ENCODE data around the gene TP53RK. TPM values are rescaled to one million over a fixed set of nuclear protein-coding genes. Genes with fewer than 3 reads are reported as not detected.

Gene TP53RK
- total and polyA plus RNA-seq, 10 donors: 6.9 to 24.2 (median 11.6) TPM

- TF ChIP-seq POLR2AphosphoS5 (IDR thresholded peaks at IDR 0.05): no peak
- TF ChIP-seq, protein P1, sequence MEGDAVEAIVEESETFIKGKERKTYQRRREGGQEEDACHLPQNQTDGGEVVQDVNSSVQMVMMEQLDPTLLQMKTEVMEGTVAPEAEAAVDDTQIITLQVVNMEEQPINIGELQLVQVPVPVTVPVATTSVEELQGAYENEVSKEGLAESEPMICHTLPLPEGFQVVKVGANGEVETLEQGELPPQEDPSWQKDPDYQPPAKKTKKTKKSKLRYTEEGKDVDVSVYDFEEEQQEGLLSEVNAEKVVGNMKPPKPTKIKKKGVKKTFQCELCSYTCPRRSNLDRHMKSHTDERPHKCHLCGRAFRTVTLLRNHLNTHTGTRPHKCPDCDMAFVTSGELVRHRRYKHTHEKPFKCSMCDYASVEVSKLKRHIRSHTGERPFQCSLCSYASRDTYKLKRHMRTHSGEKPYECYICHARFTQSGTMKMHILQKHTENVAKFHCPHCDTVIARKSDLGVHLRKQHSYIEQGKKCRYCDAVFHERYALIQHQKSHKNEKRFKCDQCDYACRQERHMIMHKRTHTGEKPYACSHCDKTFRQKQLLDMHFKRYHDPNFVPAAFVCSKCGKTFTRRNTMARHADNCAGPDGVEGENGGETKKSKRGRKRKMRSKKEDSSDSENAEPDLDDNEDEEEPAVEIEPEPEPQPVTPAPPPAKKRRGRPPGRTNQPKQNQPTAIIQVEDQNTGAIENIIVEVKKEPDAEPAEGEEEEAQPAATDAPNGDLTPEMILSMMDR (IDR thresholded peaks at IDR 0.05 in 8 of 11, conservative IDR thresholded peaks at IDR 0.05 in 3 of 11): no peak
- no peak for TF ChIP-seq POLR2A (IDR thresholded peaks at IDR 0.05)
- no peak overlapping the region for H3K4me3 ChIP-seq
- WGBS, 5 donors: 58 to 73% (median 61%) methylated on average over 3 of the region's 3 CpGs
- no peak overlapping the region for H3K27ac ChIP-seq
- H3K4me1 ChIP-seq: no peaks in the 10 kb centered on the region
- H3K9me3 ChIP-seq: peaks cover 0 to 5% (median 0%) of the 10 kb centered on the region in 8 donors
- DNase-seq: no peak
- no peaks in the 10 kb centered on the region for H3K36me3 ChIP-seq
- intact Hi-C loops (cut with DNase I; ENCODE audit: low total_unique reads): no loop called here
- H3K27me3 ChIP-seq (replicated peaks in 1 of 7): peaks cover 0 to 23% (median 0%) of the 10 kb centered on the region in 7 donors
Measured at GRCh38 chr20:46696791-46697279, 7.6 kb upstream of the TP53RK start.

DNA sequence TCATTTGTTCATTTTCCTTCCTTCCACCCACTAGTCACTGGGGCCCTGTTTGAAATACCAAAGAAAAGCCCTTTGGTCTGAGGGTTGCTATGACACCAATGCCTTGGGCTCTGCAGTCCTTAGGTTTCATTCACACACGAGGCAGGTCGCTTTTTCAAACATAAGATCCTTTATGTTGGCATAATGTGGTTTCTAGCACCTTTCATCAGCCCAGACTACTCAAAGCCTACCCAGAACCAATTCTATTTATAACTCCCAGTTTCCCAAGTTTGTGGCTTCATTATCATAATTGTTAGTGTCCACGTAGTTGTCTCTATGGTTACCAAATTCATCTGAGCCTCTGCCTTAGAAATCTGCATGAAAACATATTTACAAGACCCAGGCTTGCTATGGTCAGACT, 6.6 kb upstream of the TP53RK start:
- WGBS, 5 donors: 31 to 70% (median 42%) methylated on average over 3 of the region's 3 CpGs
- intact Hi-C loops (cut with DNase I; ENCODE audit: low total_unique reads): no loop called here
- peaks cover 0 to 5% (median 0%) of the 10 kb centered on the region in 8 donors for H3K9me3 ChIP-seq
- H3K27me3 ChIP-seq (replicated peaks in 1 of 7): peaks cover 0 to 23% (median 0%) of the 10 kb centered on the region in 7 donors
- TF ChIP-seq POLR2A (IDR thresholded peaks at IDR 0.05) (no peak), POLR2AphosphoS5 (IDR thresholded peaks at IDR 0.05) (no peak)
- TF ChIP-seq, protein P1 (IDR thresholded peaks at IDR 0.05 in 8 of 11, conservative IDR thresholded peaks at IDR 0.05 in 3 of 11): no peak
- H3K36me3 ChIP-seq: no peaks in the 10 kb centered on the region
- DNase-seq: no peak
- no peak overlapping the region for H3K4me3 ChIP-seq
- H3K4me1 ChIP-seq: no peaks in the 10 kb centered on the region
- no peak overlapping the region for H3K27ac ChIP-seq

DNA sequence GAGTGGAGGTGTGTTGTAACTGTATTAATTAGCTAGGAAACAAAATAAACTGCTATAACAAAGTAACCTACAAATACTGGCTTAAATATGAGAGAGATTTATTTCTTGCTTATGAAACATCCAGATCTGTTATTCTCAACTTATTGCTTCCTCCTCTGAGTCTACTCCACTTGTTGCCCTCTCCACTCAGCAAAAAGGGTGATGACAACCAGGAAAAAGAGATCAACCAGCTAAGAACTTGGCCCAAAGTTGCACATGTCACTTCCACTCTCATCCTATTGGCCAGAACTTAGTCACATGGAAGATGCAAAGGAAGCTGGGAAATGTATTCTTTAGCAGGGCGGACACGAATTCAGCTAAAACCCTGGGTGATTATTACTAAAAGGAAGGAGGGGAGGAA, 5.2 kb upstream of the TP53RK start:
- Histone ChIP-seq H3K36me3 (no peaks in the 10 kb centered on the region), H3K27ac (peak overlapping the region in 4 of 8 donors; percentile 16 to 50 (median 40)), H3K4me1 (peaks cover 0 to 13% (median 5%) of the 10 kb centered on the region in 6 donors), H3K4me3 (no peak overlapping the region), H3K27me3 (replicated peaks in 1 of 7) (peaks cover 0 to 13% (median 0%) of the 10 kb centered on the region in 7 donors), H3K9me3 (peaks cover 0 to 3% (median 0%) of the 10 kb centered on the region in 8 donors)
- TF ChIP-seq, protein P1 (IDR thresholded peaks at IDR 0.05 in 8 of 11, conservative IDR thresholded peaks at IDR 0.05 in 3 of 11): no peak
- TF ChIP-seq POLR2AphosphoS5 (IDR thresholded peaks at IDR 0.05): peak in 1 of 3 donors; percentile 16
- DNase-seq: no peak
- intact Hi-C loops (cut with DNase I; ENCODE audit: low total_unique reads): no loop called here
- WGBS, 5 donors: 40 to 56% (median 47%) methylated on average over 2 of the region's 2 CpGs

GRCh38 chr20:46691196-46691595, 2.0 kb upstream of the TP53RK start:
- peaks cover 0 to 9% (median 3%) of the 10 kb centered on the region in 6 donors for H3K36me3 ChIP-seq
- no peaks in the 10 kb centered on the region for H3K9me3 ChIP-seq
- no peak for TF ChIP-seq POLR2AphosphoS5 (IDR thresholded peaks at IDR 0.05)
- TF ChIP-seq, protein P1 (IDR thresholded peaks at IDR 0.05 in 8 of 11, conservative IDR thresholded peaks at IDR 0.05 in 3 of 11): no peak
- TF ChIP-seq POLR2A (IDR thresholded peaks at IDR 0.05): no peak
- no peaks in the 10 kb centered on the region for H3K27me3 ChIP-seq (replicated peaks in 1 of 7)
- H3K4me1 ChIP-seq: peaks cover 22 to 39% (median 32%) of the 10 kb centered on the region in 6 donors
- intact Hi-C loops (cut with DNase I; ENCODE audit: low total_unique reads): no loop called here
- 49 to 86% (median 80%) methylated on average over 4 of the region's 4 CpGs for WGBS, 5 donors
- DNase-seq: no peak
- no peak overlapping the region for H3K27ac ChIP-seq
- H3K4me3 ChIP-seq: no peak overlapping the region

All from spleen (tissue), 11 donors.